PFSK-1 (cell line): ENCODE measurements around the gene ABHD12.

Experiments
- FOXP2 ChIP-seq: optimal IDR thresholded peaks from 2 replicates; pipeline ENCODE3; 2011; ENCODE audit warnings: borderline replicate concordance, control low read depth, inconsistent platforms; ENCODE audit not compliant: insufficient read depth; ENCODE audit errors: extremely low read length, extremely low read depth
- POLR2AphosphoS5 ChIP-seq: IDR thresholded peaks from 2 replicates; pipeline ENCODE4 v1.6.1; 2012; ENCODE audit warnings: low read depth, mild to moderate bottlenecking, control low read depth, low read length, moderate library complexity
- TAF1 ChIP-seq: IDR thresholded peaks from 2 replicates; pipeline ENCODE4 v1.6.1; 2012; ENCODE audit warnings: low read length, control low read depth, borderline replicate concordance; ENCODE audit not compliant: insufficient read depth

- TF ChIP-seq FOXP2 (no peak), POLR2AphosphoS5 (no peak), TAF1 (no peak)
Measured at GRCh38 chr20:25287631-25288290, 102.9 kb downstream of the ABHD12 start.
